GM19238 (cell line): ENCODE results near the gene NAT9.

Experiments used
- DNase-seq: peaks from one replicate; pipeline ENCODE4 v3.0.0; 2011; ENCODE audit warnings: low spot score; ENCODE audit not compliant: insufficient read length

Gene NAT9

GRCh38 chr17:74746376-74746775, 29.8 kb downstream of the NAT9 start:
- DNase-seq: no peak

GRCh38 chr17:74745548-74746177, 30.5 kb downstream of the NAT9 start:
- DNase-seq: no peak

GRCh38 chr17:74744714-74745547, 31.2 kb downstream of the NAT9 start:
- peak; percentile 72 for DNase-seq

GRCh38 chr17:74744349-74744713, 31.8 kb downstream of the NAT9 start:
- DNase-seq: no peak

- DNase-seq: no peak
These were observed 32.4 kb downstream of the NAT9 start for GRCh38 chr17:74743755-74744154.

- DNase-seq: no peak
These were observed 33.1 kb downstream of the NAT9 start for GRCh38 chr17:74742978-74743545.

DNA sequence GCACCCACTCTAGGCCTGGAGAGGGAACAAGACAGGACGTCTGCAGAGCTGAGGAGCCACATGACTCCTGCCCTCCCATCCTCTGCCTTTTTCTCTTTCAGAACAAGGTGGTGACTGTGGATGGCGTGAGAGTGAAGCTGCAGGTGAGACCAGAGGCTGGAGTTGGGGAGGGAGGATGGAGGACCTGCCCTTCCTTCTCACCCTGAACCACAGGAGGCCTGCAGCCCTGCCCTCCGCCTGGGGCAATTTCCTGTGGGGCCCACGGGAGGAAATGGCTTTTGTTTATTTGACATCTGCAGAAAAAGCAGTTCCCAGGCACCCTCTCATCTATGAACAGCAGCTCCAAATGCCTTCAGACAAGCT, 34.0 kb downstream of the NAT9 start:
- peak; percentile 67 for DNase-seq

DNA sequence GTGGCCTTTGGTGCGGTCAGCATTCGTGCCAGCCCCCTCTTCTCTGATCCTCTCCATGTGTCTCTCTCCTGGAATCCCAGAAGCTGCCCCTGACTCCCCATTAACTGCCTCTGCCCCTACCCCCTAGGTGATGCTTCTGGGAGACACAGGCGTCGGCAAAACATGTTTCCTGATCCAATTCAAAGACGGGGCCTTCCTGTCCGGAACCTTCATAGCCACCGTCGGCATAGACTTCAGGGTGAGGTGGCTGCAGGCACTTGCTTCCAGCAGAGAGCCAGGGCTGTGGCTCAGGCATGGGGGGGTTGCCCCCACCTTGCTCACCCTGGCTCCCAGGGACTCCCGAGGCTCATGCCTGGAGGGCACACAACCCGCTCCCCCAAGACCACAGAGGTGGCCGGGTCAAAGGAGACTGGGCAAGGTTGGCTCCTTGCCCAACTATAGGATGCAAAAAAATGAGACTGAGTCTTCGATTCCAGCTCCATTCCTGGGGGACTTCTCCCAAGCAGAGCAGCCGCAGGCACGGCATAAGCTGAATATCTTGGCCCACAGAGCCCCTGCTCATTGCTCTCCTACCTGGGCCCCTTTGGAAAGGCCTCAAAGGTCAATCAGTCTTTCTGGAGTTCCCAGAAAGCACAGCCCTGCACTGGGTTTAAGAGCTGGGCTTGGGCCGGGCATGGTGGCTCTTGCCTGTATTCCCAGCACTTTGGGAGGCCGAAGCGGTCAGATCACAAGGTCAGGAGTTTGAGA, 35.3 kb downstream of the NAT9 start:
- DNase-seq: no peak

- DNase-seq: no peak
These were observed 36.0 kb downstream of the NAT9 start for GRCh38 chr17:74740173-74740572.

GRCh38 chr17:74739227-74739831, 36.8 kb downstream of the NAT9 start:
- no peak for DNase-seq

GRCh38 chr17:74738051-74738996, 37.8 kb downstream of the NAT9 start:
- peak; percentile 76 for DNase-seq

- no peak for DNase-seq
These were observed 38.7 kb downstream of the NAT9 start for GRCh38 chr17:74737299-74738050.

DNA sequence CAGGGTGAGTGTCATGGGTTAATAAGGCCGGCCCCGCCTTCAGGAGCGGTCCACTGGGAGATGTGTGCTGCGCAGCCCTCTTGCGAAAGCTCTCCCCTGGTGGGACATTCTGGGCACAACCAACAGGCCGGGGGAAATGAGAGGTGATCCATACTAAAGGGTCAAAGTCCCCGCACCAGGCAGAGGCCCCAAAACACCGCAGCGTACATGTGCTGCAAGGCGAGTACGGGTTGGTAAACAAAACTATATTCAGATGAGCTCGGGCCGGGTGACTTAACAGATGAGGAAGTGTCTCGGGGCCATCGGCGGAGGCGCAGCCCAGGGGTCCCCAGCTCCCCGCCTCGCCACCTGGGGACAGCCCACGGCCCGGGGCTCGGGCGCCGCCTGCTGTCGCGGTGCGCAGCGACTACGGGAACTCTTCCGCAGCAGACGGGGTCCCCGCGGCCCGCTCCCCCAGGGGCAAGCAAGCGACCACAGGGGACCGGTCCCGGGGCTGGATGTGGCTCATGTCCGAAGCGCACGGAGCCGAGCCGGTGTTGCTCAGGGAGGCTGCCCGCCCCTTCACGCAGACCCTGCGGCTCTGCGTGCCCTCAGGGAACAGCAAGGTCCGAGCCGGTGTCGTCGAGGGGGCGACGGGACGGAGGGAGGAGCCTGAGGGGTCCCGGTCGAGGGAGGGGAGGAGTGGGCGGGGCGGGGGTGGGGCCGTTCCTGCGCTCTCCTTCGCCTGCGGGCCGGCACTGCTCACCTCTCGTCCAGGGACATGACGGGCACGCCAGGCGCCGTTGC, 39.4 kb downstream of the NAT9 start, which contains the start of gene RAB37:
Gene RAB37, plus strand, starts transcription at position 744 of the 786 bp plus-strand sequence. Its CDS starts 17 bp downstream, at position 761.
- DNase-seq: no peak

DNA sequence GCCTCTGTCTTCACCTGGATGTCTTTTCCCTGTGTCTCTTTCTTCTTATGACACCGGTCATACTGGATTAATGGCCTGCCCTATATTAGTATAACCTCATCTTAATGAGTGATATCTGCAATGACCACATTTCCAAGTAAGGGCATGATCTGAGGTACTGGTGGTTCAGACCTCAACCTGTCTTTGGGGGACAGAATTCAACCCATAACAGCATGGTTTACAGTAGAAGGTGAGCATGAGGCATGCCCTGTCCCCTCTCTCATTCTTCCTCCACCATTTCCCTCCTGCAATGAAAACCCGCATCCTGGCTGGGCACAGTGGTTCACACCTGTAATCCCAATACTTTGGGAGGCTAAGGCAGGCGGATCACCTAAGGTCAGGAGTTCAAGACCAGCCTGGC, 41.9 kb downstream of the NAT9 start:
- DNase-seq: no peak

GRCh38 chr17:74733365-74734122, 42.6 kb downstream of the NAT9 start:
- DNase-seq: no peak

DNA sequence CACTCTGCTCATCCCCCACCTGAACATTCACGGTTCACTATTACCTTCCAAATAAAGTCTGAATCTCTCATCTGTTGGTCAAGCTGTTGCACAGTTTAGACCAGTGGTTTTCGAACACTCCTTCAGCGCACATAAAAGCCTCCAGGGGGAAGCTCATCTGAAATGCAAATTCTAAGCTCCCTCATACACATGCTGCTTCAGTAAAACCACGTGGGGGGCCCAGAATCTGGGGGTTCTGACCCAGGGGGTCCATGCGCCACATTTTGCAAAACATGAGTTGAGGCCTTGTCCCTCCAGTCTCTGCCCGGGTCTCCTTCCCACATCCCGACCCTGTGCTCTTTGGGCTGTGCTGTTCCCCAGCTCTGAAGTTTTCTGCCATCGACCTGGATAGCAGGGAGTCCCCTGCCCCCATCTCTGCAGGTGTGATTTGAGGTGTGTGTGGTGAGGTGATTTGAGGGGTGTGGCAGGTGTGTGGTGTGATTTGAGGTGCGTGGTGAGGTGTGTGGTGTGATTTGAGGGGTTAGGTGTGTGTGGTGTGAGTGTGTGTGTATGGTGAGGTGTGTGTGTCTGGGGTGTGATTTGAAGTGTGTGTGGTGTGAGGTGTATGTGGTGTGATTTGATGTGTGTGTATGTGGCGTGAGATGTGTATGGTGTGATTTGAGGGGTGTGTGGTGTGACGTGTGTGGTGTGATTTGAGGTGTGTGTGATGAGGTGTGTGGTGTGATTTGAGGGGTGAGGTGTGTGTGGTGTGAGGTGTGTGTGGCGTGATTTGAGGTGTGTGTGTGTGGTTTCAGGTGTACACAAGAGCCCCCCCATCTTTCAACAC, 43.9 kb downstream of the NAT9 start:
- no peak for DNase-seq

DNA sequence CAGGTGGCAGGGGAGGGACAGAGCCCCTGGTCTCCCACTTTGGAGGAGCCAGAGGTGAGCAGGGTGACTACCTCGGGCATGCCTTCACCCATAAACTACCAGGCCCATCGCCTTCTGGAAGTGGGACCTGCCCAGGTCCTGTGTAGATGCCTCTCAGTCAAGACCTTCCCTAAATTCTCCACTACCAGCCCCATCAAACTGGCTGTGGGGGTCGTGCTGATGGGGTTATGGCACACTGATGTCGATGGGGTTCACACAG, 44.9 kb downstream of the NAT9 start:
- no peak for DNase-seq
